Activated B cell treated with CpG ODN at 0.5 μM for 24 hours (primary cell): Measurements from ENCODE around the gene ZDHHC14. TPM values are rescaled to one million over a fixed set of nuclear protein-coding genes. Genes with fewer than 3 reads are reported as not detected.
A peak's percentile ranks its signal among the peaks of the same experiment; 100 is the strongest.
"Not testable (repeated sequence)": the region's sequence is repeated elsewhere in the genome, so short reads cannot be mapped to it uniquely, and the experiment has no call there.

Source experiments
- ATAC-seq: fragments of 200-7000 bp; cut with Tn5 transposase; one replicate; pipeline ENCODE4 v1.10.0; 2021; ENCODE audit warnings: low read depth, mild to moderate bottlenecking, moderate library complexity
- CTCF ChIA-PET: fragments of 350-600 bp; sonication (Branson Sonifier 250); formaldehyde crosslinking; loops from one replicate; lab custom pipeline; 2021; ENCODE audit warnings: antibody characterized with exemption; lab: Charles Lee
- POLR2A ChIA-PET: fragments of 350-600 bp; sonication (Branson Sonifier 250); formaldehyde crosslinking; loops from one replicate; lab custom pipeline; 2021; ENCODE audit warnings: antibody characterized with exemption; lab: Charles Lee
- DNase-seq: peaks from one replicate; pipeline ENCODE4 v3.0.0; 2022
- H3K27ac Mint-ChIP-seq: one replicate; pipeline ENCODE4 v1.8.0; 2020; ENCODE audit warnings: mixed read lengths
- H3K27me3 Mint-ChIP-seq: one replicate; pipeline ENCODE4 v1.8.0; 2021; ENCODE audit warnings: mixed read lengths
- H3K36me3 Mint-ChIP-seq: one replicate; pipeline ENCODE4 v1.8.0; 2021; ENCODE audit warnings: low read depth, mixed read lengths
- H3K4me1 Mint-ChIP-seq: one replicate; pipeline ENCODE4 v1.8.0; 2021; ENCODE audit warnings: mixed read lengths
- H3K4me3 Mint-ChIP-seq: one replicate; pipeline ENCODE4 v1.8.0; 2020; ENCODE audit warnings: mild to moderate bottlenecking, mixed read lengths
- H3K9me3 Mint-ChIP-seq: one replicate; pipeline ENCODE4 v1.8.0; 2020; ENCODE audit warnings: mixed read lengths
- intact Hi-C: fragments of 100-400 bp; cut with micrococcal nuclease; formaldehyde crosslinking; loops from one replicate; pipeline ENCODE4 v1.15.1; 2024
- total RNA-seq: library from RNA; stranded (reverse); gene quantifications from 2 replicates; pipeline ENCODE4 v1.2.3, GENCODE V29; 2022
- TF ChIP-seq, protein P1 (sequence below): fragments of 200-600 bp; IDR thresholded peaks from one replicate; pipeline ENCODE4 v1.8.0; 2022; ENCODE audit warnings: antibody characterized with exemption, mild to moderate bottlenecking

The ZDHHC14 gene
- total RNA-seq, 1 donor from 2014 or later: 25.3 TPM

DNA sequence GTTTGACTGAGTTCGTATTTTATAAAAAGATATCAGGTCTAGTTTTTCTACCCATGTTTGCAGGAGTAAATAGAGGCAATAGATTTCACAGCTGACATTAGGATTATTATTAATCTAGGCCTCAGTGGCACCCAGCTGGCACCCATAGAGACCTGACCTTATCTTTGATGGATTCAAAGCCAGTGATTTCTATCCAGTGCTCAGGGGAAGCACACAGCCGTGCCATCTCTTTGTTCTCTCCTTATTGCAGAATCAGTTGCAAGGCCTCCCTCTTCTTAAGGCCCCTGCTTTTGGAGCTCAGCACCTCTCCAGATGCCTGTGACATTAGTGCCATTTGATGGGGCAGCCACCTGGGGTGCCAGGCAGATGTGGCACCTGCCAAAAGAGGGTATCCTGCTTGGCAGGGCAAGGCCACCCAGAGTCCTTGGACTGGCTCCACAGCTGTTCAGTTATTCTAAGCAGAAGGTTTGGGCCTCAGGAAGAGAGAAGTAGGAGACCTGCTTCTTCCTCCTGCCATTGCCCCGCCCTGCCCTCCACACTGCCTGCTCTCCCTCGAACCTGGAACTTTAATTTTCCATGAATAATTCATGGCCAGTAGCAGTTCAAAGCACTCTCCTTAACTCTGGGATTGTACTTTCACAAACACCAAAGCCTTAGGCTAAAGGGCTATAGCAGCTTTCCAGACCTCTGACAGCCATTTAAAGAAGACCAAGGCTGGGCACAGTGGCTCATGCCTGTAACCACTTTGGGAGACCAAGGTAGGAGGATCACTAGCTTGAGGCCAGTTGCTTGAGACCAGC lies 206.3 kb downstream of the ZDHHC14 start:
- H3K27ac Mint-ChIP-seq: no peak overlapping the region
- POLR2A ChIA-PET: interaction anchor here (0.6 to 0.9 kb wide), 2 partner anchors 18 to 265 kb away, joined by 3 to 4 read pairs; no protein-coding TSS in a partner anchor
- no peak for DNase-seq

DNA sequence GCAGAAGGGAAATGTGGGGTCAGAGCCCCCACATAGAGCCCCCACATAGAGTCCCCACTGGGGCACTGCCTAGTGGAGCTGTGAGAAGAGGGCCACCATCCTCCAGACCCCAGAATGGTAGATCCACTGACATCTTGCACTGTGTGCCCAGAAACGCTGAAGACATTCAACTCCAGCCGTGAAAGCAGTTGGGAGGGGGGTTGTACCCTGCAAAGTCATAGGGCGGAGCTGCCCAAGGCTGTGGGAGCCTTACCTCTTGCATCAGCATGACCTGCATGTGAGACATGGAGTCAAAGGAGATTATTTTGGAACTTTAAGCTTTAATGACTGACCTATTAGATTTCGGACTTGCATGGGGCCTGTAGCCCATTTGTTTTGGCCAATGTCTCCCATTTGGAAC lies 209.7 kb downstream of the ZDHHC14 start:
- POLR2A ChIA-PET, CTCF ChIA-PET, H3K27me3 Mint-ChIP-seq, H3K4me3 Mint-ChIP-seq, DNase-seq, intact Hi-C loops, H3K27ac Mint-ChIP-seq, ATAC-seq: not testable (repeated sequence)
- Mint-ChIP-seq H3K4me1 (peaks cover 24% of the 10 kb centered on the region), H3K36me3 (peaks cover 31% of the 10 kb centered on the region), H3K9me3 (peaks cover 10% of the 10 kb centered on the region)

More for the DNA sequence above, 206.3 kb downstream of the ZDHHC14 start:
- H3K4me3 Mint-ChIP-seq: no peak overlapping the region
- no peaks in the 10 kb centered on the region for H3K27me3 Mint-ChIP-seq
- ATAC-seq: no peak
- H3K9me3 Mint-ChIP-seq: peaks cover 13% of the 10 kb centered on the region
- intact Hi-C loops: no loop called here
- TF ChIP-seq, protein P1, sequence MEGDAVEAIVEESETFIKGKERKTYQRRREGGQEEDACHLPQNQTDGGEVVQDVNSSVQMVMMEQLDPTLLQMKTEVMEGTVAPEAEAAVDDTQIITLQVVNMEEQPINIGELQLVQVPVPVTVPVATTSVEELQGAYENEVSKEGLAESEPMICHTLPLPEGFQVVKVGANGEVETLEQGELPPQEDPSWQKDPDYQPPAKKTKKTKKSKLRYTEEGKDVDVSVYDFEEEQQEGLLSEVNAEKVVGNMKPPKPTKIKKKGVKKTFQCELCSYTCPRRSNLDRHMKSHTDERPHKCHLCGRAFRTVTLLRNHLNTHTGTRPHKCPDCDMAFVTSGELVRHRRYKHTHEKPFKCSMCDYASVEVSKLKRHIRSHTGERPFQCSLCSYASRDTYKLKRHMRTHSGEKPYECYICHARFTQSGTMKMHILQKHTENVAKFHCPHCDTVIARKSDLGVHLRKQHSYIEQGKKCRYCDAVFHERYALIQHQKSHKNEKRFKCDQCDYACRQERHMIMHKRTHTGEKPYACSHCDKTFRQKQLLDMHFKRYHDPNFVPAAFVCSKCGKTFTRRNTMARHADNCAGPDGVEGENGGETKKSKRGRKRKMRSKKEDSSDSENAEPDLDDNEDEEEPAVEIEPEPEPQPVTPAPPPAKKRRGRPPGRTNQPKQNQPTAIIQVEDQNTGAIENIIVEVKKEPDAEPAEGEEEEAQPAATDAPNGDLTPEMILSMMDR: no peak
- peaks cover 18% of the 10 kb centered on the region for H3K36me3 Mint-ChIP-seq
- peaks cover 36% of the 10 kb centered on the region for H3K4me1 Mint-ChIP-seq
- CTCF ChIA-PET: no interaction called here

DNA sequence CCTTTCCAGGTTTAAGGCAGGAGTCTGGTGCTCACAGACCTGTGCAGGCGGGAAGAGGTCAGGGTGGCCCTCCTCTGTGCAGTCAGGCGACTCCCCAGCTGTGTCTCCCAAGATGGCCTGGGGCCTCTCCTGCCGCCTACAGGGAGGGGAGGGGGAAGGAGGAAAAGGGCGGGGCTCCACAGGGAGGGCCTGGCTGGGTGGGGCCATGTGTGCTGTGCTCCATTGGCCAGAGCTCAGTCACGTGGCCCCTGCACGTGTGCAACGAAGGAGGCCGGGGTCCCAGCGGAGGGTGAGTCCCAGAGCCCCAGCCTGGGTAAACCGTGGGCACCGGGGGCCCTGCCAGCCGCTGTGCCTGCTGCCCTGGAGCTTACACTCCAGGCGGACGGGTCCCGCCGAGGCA lies 211.6 kb downstream of the ZDHHC14 start:
- ATAC-seq (no peak), DNase-seq (no peak)
- TF ChIP-seq, protein P1: no peak
- Mint-ChIP-seq H3K4me1 (peaks cover 29% of the 10 kb centered on the region), H3K4me3 (peak overlapping the region; percentile 19), H3K27me3 (no peaks in the 10 kb centered on the region), H3K9me3 (peaks cover 10% of the 10 kb centered on the region), H3K36me3 (peaks cover 38% of the 10 kb centered on the region), H3K27ac (no peak overlapping the region)
- POLR2A ChIA-PET: no interaction called here
- CTCF ChIA-PET: no interaction called here
- intact Hi-C loops: no loop called here

DNA sequence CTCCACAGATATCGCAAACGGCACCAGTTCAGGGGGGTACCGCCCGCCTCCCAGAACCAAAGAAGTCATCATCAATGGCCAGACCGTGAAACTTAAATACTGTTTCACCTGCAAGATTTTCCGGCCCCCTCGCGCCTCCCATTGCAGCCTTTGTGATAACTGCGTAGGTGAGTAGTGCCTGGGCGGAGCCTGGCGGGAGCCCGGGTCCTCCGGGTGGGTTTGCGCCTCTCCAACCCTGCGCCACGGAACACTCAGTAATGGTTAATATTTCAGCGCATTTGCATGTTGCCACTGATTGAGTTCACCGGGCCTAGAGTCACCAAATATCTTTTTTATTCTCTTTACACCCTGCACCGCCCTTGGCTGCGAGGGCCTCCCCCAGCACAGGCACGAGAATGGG lies 212.0 kb downstream of the ZDHHC14 start:
- peaks cover 33% of the 10 kb centered on the region for H3K4me1 Mint-ChIP-seq
- intact Hi-C loops: no loop called here
- H3K27ac Mint-ChIP-seq: peak overlapping the region; percentile 7

DNA sequence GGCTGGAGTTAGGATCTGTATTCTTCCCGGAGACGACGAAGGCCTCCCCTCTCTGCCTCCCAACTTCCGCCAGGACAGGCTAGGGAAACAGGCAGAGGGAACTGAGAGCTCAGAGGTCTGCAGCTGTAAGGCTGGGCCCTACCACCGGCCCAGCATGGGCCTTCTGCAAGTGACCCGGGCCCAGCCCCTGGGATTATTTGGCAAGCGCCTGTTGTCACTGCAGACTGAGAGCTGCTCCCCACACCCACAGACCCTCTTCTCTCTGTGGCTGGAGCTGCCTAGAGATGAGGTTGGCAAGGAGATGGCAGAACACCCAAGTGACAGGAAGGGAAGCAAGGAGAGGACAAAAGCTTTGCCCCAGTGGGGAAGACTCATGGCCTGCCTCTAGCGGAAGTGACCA lies 212.6 kb downstream of the ZDHHC14 start:
- ChIA-PET CTCF (no interaction called here), POLR2A (no interaction called here)
- intact Hi-C loops: no loop called here
- ATAC-seq (no peak), DNase-seq (no peak)
- Mint-ChIP-seq H3K4me3 (no peak overlapping the region), H3K27me3 (no peaks in the 10 kb centered on the region), H3K4me1 (peaks cover 39% of the 10 kb centered on the region), H3K27ac (no peak overlapping the region), H3K9me3 (peaks cover 10% of the 10 kb centered on the region), H3K36me3 (peaks cover 38% of the 10 kb centered on the region)
- TF ChIP-seq, protein P1: no peak

More for the DNA sequence above, 212.0 kb downstream of the ZDHHC14 start:
- no peak for ATAC-seq
- Mint-ChIP-seq H3K4me3 (peak overlapping the region; percentile 19), H3K9me3 (peaks cover 10% of the 10 kb centered on the region), H3K36me3 (peaks cover 38% of the 10 kb centered on the region), H3K27me3 (no peaks in the 10 kb centered on the region)
- TF ChIP-seq, protein P1: no peak
- DNase-seq: no peak
- ChIA-PET CTCF (no interaction called here), POLR2A (no interaction called here)
